ENCODE data around the gene C1QTNF8. TPM values are rescaled to one million over a fixed set of nuclear protein-coding genes. Genes with fewer than 3 reads are reported as not detected.

The C1QTNF8 gene
- total RNA-seq, 4 donors from 2014 or later: not detected

GRCh38 chr16:1122398-1122765, 26.3 kb upstream of the C1QTNF8 start:
- no peak for TF ChIP-seq CTCF (IDR thresholded peaks at IDR 0.05)
- no peak for TF ChIP-seq POLR2A (IDR thresholded peaks at IDR 0.05)
- no peaks in the 10 kb centered on the region for H3K9me3 ChIP-seq
- no peaks in the 10 kb centered on the region for H3K27me3 ChIP-seq
- DNase-seq: no peak
- H3K27ac ChIP-seq: no peak overlapping the region
- no peak overlapping the region for H3K4me3 ChIP-seq
- no peaks in the 10 kb centered on the region for H3K36me3 ChIP-seq
- peaks cover 0 to 3% (median 0%) of the 10 kb centered on the region in 4 donors for H3K4me1 ChIP-seq

DNA sequence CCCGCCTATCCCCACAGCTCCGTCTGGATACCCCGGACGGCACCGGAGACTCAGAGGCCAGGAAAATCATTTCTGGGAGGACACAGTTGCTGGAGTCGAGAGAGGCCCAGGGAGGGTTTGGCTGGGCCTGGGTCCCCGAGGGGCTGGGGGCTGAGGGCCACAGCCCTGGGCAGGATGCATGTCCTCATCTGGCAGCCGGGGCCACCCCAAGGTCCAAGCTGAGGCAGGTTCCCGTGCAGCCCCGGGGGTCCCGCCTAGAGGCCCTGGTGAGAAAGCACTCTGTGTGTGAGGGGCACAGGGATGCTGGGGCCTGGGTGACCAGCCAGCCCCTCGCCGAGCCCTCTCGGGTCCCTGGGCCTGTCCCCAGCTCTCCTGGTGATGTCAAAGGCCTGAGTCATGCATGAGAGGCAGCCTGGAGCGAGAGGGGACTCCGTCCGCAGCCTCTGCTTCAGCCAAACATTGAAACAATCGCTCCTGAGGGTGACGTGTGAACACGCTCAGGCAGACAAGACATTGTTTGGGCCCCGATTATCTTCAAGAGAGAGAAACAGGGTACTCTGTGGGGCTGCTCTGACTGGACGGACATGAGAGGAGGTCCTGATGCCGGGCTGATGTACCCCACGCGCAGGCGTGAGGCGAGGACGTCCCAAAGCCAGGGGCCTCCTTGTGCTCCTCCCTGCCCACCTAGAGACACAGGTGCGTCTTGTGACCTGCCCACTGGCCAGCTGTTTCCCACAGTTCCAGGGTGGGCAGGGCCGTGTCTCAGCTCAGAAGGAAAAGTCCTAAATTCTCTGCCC, 25.8 kb upstream of the C1QTNF8 start:
- no peak for TF ChIP-seq CTCF (IDR thresholded peaks at IDR 0.05)
- TF ChIP-seq POLR2A (IDR thresholded peaks at IDR 0.05): no peak
- H3K27me3 ChIP-seq: no peaks in the 10 kb centered on the region
- no peak overlapping the region for H3K4me3 ChIP-seq
- H3K27ac ChIP-seq: no peak overlapping the region
- peaks cover 0 to 3% (median 0%) of the 10 kb centered on the region in 4 donors for H3K4me1 ChIP-seq
- H3K9me3 ChIP-seq: no peaks in the 10 kb centered on the region
- no peaks in the 10 kb centered on the region for H3K36me3 ChIP-seq
- no peak for DNase-seq

DNA sequence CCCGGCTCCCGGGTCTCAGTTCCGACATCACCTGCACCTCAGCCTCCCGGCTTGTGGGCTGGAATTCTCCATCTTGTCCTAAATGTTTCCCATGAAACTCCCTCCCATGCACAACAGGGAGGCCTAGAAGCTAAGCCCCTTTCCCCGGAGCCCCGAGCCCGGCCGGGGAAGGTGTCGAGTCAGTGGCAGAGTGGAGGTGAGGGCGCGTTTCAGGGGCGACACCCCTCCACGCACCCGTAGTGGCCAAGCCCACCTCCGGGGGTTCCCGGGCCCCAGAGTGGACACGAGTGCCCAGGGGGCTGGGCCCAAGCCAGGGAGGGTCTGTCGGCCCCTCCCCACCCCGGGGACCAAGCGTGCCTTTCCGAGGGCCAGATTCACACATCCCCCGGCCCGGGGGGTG, 25.0 kb upstream of the C1QTNF8 start:
- no peak for DNase-seq
- TF ChIP-seq POLR2A (IDR thresholded peaks at IDR 0.05) (no peak), CTCF (IDR thresholded peaks at IDR 0.05) (no peak)
- H3K27me3 ChIP-seq: no peaks in the 10 kb centered on the region
- H3K4me1 ChIP-seq: peaks cover 0 to 3% (median 0%) of the 10 kb centered on the region in 4 donors
- no peak overlapping the region for H3K4me3 ChIP-seq
- H3K36me3 ChIP-seq: no peaks in the 10 kb centered on the region
- no peaks in the 10 kb centered on the region for H3K9me3 ChIP-seq
- H3K27ac ChIP-seq: no peak overlapping the region

GRCh38 chr16:1120577-1120941, 24.5 kb upstream of the C1QTNF8 start:
- Histone ChIP-seq H3K27me3 (no peaks in the 10 kb centered on the region), H3K4me3 (no peak overlapping the region), H3K27ac (no peak overlapping the region), H3K4me1 (peaks cover 0 to 3% (median 0%) of the 10 kb centered on the region in 4 donors), H3K36me3 (no peaks in the 10 kb centered on the region), H3K9me3 (no peaks in the 10 kb centered on the region)
- TF ChIP-seq CTCF (IDR thresholded peaks at IDR 0.05): no peak
- no peak for TF ChIP-seq POLR2A (IDR thresholded peaks at IDR 0.05)
- no peak for DNase-seq

GRCh38 chr16:1119766-1120576, 23.9 kb upstream of the C1QTNF8 start:
- Histone ChIP-seq H3K27me3 (no peaks in the 10 kb centered on the region), H3K9me3 (no peaks in the 10 kb centered on the region), H3K27ac (no peak overlapping the region), H3K4me1 (peaks cover 0 to 3% (median 0%) of the 10 kb centered on the region in 4 donors), H3K4me3 (no peak overlapping the region), H3K36me3 (no peaks in the 10 kb centered on the region)
- no peak for TF ChIP-seq CTCF (IDR thresholded peaks at IDR 0.05)
- TF ChIP-seq POLR2A (IDR thresholded peaks at IDR 0.05): no peak
- DNase-seq: no peak

Data from Peyer's patch (tissue), 4 donors.